HG03378 (cell line): ENCODE results near the gene SLC25A10.
"Not testable (repeated sequence)": the region's sequence is repeated elsewhere in the genome, so short reads cannot be mapped to it uniquely, and the experiment has no call there.

Experiments
- ATAC-seq: cut with Tn5 transposase; IDR thresholded peaks from one replicate; pipeline ENCODE4 v1.9.1; 2021; ENCODE audit warnings: mild to moderate bottlenecking, moderate library complexity; ENCODE audit not compliant: unreplicated experiment

SLC25A10 gene

GRCh38 chr17:81719410-81720266, 7.6 kb downstream of the SLC25A10 start:
- ATAC-seq: no peak

- no peak for ATAC-seq
Measured at GRCh38 chr17:81720267-81721071, 8.4 kb downstream of the SLC25A10 start.

DNA sequence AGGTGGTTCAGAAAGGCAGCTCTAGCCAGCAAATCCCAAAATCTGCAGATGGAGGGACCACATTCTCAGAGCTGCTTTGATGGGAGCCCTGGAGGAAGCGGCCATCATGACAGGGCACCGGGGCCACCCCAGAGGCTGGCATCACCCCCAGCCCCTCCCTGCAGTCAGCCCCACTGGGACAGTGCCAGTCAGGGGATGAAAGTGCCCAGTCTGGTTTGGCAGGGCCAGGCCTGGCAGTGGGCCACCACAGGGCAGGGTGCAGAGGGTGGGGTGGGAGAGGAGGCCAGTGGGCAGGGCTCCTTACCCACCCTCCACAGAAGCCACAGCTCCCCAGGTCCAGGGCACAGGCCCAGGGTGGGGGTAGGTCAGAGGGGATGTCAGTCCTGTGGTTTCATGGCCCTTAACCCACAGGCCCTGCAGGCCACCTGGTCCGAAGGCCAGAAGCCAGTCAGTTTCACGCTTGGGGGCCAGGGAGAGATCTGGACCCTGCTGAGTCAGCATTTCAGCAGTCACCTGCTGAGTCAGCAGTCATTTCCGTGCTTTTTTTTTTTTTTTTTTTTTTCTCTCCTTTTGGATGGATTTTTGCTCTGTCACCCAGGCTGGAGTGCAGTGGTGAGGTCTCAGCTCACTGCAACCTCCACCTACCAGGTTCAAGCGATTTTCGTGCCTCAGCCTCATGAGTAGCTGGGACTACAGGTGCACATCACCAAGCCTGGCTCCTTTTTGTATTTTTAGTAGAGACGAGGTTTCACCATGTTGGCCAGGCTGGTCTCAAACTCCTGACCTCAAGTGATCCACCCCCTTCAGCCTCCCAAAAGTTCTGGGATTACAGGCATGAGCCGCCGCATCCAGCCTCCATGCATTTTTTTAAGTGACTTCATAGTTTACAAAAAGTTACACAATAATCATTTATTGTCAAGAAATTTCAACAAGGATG, 10.4 kb downstream of the SLC25A10 start:
- no peak for ATAC-seq

- ATAC-seq: no peak
Measured at GRCh38 chr17:81723651-81724209, 11.6 kb downstream of the SLC25A10 start.

DNA sequence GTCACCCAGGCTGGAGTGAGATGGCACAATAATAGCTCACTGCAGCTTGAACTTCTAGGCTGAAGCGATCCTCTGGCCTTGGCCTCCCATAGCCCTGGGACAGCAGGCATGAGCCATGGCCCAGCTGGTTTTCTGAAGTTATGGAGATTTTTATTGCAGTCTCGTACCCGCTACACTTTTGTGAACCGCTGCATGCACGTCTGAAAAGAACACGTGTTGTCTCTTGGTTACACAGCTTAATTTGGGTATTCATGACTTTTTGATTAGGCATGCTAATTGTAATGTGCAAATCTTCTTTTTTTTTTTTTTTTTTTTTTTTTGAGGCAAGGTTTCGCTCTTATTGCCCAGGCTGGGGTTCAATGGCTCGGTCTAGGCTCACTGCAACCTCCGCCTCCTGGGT, 13.4 kb downstream of the SLC25A10 start:
- no peak for ATAC-seq

GRCh38 chr17:81726004-81726403, 13.9 kb downstream of the SLC25A10 start:
- no peak for ATAC-seq

DNA sequence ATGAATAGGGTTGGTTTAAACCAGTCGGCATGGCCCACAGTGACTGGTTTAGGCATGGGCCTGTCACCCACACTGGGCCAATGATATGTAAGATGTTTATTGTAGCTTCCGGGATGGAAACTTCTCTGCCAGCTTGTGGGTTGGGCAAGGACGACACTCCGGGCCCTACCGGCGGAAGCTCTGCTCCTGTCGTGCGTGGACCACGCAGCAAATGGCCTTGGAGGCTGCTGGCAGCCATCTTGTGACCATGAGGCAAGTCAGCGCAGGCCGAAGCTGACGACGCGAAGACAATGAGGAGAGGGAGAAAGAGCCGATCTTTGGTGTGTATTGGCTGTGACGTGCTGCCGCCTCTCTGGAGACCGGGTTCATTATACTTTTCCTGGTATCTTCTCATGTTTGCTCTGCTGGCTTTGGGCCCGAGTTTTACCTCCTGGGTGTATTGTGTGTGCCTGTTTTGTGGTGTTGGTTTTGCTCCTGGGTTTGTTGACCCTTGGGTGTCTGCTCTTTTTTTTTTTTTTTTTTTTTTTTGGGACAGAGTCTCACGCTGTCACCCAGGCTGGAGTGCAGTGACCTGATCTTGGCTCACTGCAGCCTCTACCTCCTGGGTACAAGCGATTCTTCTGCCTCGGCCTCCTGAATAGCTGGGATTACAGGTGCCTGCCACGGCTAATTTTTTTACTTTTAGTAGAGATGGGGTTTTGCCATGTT, 15.4 kb downstream of the SLC25A10 start:
- no peak for ATAC-seq

- ATAC-seq: no peak
Measured at GRCh38 chr17:81733507-81734404, 21.7 kb downstream of the SLC25A10 start.

DNA sequence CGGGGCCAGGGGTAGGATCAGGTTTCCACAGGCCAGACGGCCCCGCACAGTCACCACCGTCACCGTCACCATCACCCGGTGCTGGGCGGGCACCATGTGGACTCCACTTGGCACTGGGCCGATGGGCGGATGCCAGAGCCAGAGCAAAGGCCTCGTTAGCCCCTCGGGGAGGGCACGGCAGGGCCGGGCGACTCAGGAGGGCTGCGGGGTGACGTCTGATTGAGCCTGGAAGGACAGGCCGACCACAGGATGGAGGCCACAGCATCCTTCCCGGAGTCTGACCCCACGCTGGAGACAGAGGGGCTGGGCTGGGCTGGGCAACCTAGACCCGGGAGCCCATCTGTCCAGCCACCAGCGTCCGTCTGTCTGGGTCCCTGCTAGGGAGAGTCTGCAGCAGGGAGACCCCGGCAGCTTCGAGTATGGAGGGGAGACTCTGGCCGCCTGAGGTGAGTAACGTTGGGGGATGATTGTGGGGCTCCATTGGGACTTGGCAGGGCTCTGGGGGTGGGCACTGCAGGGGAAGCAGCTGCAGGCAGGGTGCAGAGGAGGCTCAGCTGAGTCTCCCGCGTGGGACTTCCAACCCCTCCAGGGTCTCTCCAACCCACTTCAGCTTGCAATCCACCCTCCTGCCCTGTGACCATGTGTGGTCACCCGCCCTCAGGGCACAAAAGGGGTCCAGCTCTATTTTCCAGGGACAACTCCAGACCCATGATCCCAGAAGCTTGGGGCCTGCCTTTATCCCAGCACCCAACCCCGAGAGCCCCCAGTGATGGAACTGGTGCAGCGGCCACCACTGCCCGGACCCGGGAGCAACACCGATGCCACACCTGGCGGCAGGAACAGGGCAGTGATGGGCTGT, 22.6 kb downstream of the SLC25A10 start:
- no peak for ATAC-seq

- ATAC-seq: no peak
Measured at GRCh38 chr17:81735264-81736102, 23.4 kb downstream of the SLC25A10 start.

- no peak for ATAC-seq
Measured at GRCh38 chr17:81737947-81738800, 26.1 kb downstream of the SLC25A10 start.

DNA sequence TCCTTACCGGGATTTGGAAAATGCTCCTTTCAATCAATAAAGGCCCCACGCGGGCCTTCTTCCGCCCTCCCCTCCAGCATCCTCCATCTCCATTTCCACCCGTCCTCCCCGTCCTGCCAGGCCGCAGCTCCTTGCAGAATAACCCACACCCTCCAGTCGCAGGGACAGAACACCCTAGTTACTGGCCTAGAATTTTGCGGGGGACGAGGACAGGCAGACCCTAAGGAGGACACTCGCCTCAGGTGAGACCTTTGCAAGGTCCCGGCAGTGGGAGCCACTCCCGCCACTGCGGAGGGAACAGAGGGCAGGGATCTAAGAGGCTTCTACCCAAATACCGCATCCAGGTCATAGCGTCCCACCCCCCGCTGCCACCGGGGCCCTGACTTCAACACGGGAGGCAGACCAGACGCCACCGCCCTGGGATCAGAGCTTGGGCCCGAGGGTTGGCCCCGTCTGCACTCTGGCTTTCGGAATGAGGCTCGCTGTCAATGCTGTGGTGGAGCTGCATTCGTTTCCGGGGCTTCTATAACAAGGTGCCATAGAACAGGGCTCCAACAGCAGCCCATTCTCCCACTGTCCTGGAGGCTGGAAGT, 26.8 kb downstream of the SLC25A10 start:
- no peak for ATAC-seq

- ATAC-seq: not testable (repeated sequence)
Measured at GRCh38 chr17:81739593-81739992, 27.5 kb downstream of the SLC25A10 start.

GRCh38 chr17:81740395-81740961, 28.4 kb downstream of the SLC25A10 start:
- no peak for ATAC-seq

- ATAC-seq: no peak
Measured at GRCh38 chr17:81741049-81741593, 29.0 kb downstream of the SLC25A10 start.
